Measurements from ENCODE around the gene TBL1Y. TPM values are rescaled to one million over a fixed set of nuclear protein-coding genes. Genes with fewer than 3 reads are reported as not detected.

The TBL1Y gene
- total RNA-seq, 1 donor: not detected

DNA sequence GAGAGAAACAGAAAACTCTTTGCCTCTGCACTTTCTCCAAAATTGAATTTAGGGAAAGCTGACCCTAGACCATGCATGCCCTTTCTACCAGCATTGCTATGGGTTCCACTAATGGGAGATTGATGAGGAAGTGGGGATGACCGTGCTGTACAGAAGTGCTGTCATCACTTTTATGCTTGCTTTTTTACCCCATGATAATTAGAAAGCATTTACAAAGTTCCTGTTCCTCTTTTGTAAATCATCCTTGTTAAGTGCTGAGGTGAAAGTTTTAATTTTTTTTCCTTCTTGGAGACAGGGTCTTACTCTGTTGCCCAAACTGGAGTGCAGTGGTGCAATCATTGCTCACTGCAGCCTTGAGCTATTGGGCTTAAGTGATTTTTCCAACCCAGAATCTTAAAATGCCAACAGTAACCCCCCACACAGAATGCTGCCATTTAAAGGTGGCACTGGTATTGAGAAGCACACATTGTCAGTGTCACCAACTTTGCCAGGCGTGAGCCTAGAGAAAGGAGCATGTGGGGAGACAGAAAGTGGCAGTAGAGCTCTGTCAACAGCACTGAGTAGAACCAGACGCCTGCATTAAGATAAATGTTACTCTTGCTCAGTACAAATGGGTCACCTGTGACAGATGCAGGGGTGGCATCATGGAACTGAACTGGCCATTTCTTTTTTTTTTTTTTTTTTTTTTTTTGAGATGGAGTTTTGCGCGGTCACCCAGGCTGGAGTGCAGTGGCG is 79.6 kb downstream of the TBL1Y start:
- TF ChIP-seq, protein P1, sequence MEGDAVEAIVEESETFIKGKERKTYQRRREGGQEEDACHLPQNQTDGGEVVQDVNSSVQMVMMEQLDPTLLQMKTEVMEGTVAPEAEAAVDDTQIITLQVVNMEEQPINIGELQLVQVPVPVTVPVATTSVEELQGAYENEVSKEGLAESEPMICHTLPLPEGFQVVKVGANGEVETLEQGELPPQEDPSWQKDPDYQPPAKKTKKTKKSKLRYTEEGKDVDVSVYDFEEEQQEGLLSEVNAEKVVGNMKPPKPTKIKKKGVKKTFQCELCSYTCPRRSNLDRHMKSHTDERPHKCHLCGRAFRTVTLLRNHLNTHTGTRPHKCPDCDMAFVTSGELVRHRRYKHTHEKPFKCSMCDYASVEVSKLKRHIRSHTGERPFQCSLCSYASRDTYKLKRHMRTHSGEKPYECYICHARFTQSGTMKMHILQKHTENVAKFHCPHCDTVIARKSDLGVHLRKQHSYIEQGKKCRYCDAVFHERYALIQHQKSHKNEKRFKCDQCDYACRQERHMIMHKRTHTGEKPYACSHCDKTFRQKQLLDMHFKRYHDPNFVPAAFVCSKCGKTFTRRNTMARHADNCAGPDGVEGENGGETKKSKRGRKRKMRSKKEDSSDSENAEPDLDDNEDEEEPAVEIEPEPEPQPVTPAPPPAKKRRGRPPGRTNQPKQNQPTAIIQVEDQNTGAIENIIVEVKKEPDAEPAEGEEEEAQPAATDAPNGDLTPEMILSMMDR (IDR thresholded peaks at IDR 0.05; ENCODE audit: insufficient read depth, low read length): no peak
- no peak overlapping the region for H3K4me3 ChIP-seq (ENCODE audit: low read depth, low read length)
- DNase-seq (ENCODE audit: low read depth): no peak

DNA sequence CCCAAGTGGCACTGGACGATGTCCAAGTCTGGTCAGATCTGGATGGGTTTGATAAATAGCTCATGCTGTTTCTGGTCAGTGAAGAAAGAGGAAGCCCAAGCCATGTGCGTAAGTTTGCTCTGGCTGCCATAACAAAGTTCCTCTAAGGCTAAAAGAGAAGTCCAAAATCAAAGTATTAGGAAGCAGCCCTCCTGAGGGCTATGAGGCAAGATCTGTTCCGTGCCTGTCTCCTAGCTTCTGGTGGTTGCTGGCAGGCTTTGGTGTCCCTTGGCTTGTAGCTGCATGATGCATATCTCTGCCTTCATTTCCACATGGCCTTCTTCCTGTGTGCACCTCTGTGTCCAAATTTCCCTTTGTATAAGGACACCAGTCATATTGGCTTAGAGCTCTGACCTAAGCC is 81.5 kb downstream of the TBL1Y start:
- H3K4me3 ChIP-seq (ENCODE audit: low read depth, low read length): no peak overlapping the region
- TF ChIP-seq, protein P1 (IDR thresholded peaks at IDR 0.05; ENCODE audit: insufficient read depth, low read length): no peak
- no peak for DNase-seq (ENCODE audit: low read depth)

DNA sequence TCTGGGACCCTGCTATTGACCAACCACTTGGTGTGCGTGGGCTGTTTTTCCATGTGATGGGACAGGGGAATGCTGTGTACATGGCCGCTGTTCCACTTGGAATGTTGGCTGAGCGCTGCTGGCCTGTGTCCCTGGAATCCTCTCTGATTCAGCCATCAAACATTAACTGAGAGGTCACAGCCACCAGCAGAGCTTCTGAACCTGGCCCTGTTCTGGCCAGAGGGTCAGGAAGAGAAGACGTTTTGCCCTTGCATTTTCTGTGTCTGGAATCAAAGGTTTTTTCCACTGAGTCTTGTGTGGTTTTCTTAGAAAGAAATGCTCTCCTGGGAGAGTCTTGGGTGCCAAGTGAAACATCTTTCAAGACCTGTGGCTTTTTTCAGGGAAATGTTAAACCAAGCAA is 85.5 kb downstream of the TBL1Y start:
- no peak overlapping the region for H3K4me3 ChIP-seq (ENCODE audit: low read depth, low read length)

DNA sequence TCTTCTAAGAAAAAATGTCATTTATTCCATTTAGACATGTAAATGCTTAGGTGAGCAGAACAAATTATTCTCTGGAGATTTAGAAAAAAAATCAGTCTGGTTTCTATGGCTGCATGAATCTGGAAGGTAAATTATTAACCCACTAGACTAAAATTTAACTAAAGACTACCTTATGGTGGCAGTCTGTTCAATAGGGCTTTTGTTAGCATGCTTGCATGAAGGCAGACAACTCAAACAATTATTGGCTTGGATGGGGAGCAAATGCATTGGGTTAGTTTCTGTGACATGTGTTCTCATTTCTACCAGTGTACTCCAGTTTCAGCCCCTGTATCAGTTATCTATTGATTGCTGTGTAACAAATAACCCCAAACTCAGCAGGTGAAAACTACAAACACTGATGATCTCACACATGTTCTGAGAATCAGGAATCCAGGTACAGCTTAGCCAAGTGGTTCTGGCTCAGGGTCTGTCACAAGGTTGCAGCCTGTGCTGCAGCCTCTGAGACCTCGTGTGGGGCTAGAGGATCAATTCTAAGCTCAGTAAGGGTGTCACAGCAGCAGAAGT is 87.1 kb downstream of the TBL1Y start:
- no peak overlapping the region for H3K4me3 ChIP-seq (ENCODE audit: low read depth, low read length)
- TF ChIP-seq, protein P1 (IDR thresholded peaks at IDR 0.05; ENCODE audit: insufficient read depth, low read length): no peak
- no peak for DNase-seq (ENCODE audit: low read depth)

More for the DNA sequence above, 85.5 kb downstream of the TBL1Y start:
- no peak for DNase-seq (ENCODE audit: low read depth)
- TF ChIP-seq, protein P1 (IDR thresholded peaks at IDR 0.05; ENCODE audit: insufficient read depth, low read length): no peak

DNA sequence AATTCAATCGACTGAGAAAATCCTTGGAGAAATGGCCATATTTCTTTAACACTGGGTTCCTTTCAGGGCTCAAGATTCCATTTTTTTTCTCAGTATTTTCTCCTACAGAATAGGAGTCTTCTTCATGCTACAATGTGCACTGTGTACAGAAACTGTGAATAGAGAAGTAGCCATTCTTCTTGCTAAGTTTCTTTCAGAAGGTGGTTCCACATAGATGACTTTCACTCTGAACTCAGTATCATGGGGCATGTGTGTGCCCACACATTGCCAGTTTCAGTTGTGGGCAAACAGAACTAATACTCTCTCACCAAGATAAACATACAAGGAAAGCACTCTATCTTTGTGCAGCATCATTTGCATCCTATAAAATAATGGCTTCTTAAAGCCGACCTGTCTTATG is 89.4 kb downstream of the TBL1Y start:
- no peak overlapping the region for H3K4me3 ChIP-seq (ENCODE audit: low read depth, low read length)
- TF ChIP-seq, protein P1 (IDR thresholded peaks at IDR 0.05; ENCODE audit: insufficient read depth, low read length): no peak
- no peak for DNase-seq (ENCODE audit: low read depth)

DNA sequence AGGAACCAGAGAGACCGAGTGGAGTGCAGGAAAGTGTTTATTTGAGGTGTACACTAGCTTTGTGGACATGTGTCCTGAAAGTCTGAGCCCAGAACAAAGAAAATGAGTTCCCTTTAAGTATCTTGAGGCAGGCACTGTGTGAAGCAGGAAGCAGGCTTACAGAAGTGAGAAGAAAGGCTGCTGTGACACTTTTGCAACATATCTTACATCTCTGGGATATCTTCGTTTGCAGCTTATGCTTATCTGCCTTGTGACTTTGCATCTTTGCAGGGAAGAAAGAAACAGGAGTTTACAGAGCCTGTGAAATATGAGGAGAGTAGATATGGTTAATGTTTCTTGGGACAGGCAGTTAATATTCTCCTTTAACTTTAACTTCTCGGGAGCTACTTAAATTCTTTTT is 92.1 kb downstream of the TBL1Y start:
- TF ChIP-seq, protein P1 (IDR thresholded peaks at IDR 0.05; ENCODE audit: insufficient read depth, low read length): no peak
- DNase-seq (ENCODE audit: low read depth): no peak
- no peak overlapping the region for H3K4me3 ChIP-seq (ENCODE audit: low read depth, low read length)
